Panc1 (cell line): Measurements from ENCODE around the gene VSIR. TPM values are rescaled to one million over a fixed set of nuclear protein-coding genes. Genes with fewer than 3 reads are reported as not detected.

Source experiments
- ATAC-seq: fragments of 200-7000 bp; cut with Tn5 transposase; 2 replicates; pipeline ENCODE4 v1.9.1; 2020; ENCODE audit warnings: mild to moderate bottlenecking, moderate library complexity
- BruUV-seq: library from RNA; stranded (reverse); fragments of 400-500 nt; replicated peaks from 2 replicates; lab custom pipeline; 2021; lab: Mats Ljungman, UMichigan
- CTCF ChIA-PET: fragments of 300-600 bp; sonication (Branson Sonifier 250); formaldehyde crosslinking; loops from one replicate; lab custom pipeline; 2022; ENCODE audit warnings: antibody characterized with exemption; lab: Charles Lee
- POLR2A ChIA-PET: fragments of 300-600 bp; sonication (Branson Sonifier 250); formaldehyde crosslinking; loops from one replicate; lab custom pipeline; 2022; ENCODE audit warnings: antibody characterized with exemption; lab: Charles Lee
- DNase-seq: peaks from one replicate; pipeline ENCODE4 v3.0.0-alpha.2; 2010; ENCODE audit warnings: low read depth, low spot score
- H3K27ac ChIP-seq: 2 replicates; pipeline ENCODE4 v1.5.1; 2011; ENCODE audit warnings: mild to moderate bottlenecking, low read length, inconsistent platforms
- H3K27me3 ChIP-seq: fragments of 200-500 bp; sonication (Bioruptor generic); 2 replicates; pipeline ENCODE4 v1.6.0; 2014; ENCODE audit warnings: low read length, inconsistent platforms; ENCODE audit not compliant: control insufficient read depth, insufficient read depth
- H3K36me3 ChIP-seq: fragments of 200-500 bp; sonication (Bioruptor generic); 2 replicates; pipeline ENCODE4 v1.5.1; 2014; ENCODE audit warnings: inconsistent platforms, mild to moderate bottlenecking, low read length, moderate library complexity; ENCODE audit not compliant: control insufficient read depth, insufficient read depth
- H3K4me1 ChIP-seq: 2 replicates; pipeline ENCODE4 v1.5.1; 2011; ENCODE audit warnings: inconsistent platforms, mild to moderate bottlenecking, low read length, moderate library complexity; ENCODE audit not compliant: control insufficient read depth, insufficient read depth
- H3K4me3 ChIP-seq, 2 experiments: 2 replicates each; pipeline ENCODE4 v1.5.1; 2011 to 2012; ENCODE audit warnings: low read depth in 2 of 2, low read length in 2 of 2, mild to moderate bottlenecking in 2 of 2, inconsistent platforms in 1 of 2, moderate library complexity in 1 of 2
- H3K9me3 ChIP-seq: fragments of 200-500 bp; sonication (Bioruptor generic); 2 replicates; pipeline ENCODE4 v1.5.1; 2014; ENCODE audit warnings: low read depth, mild to moderate bottlenecking, inconsistent platforms, low read length, moderate library complexity; ENCODE audit not compliant: control insufficient read depth, insufficient read depth
- CTCF ChIP-seq: fragments of 450-650 bp; IDR thresholded peaks from 2 replicates; pipeline ENCODE4 v1.5.1; 2017; ENCODE audit warnings: mild to moderate bottlenecking
- POLR2AphosphoS5 ChIP-seq: IDR thresholded peaks from 2 replicates; pipeline ENCODE4 v1.6.1; 2012; ENCODE audit warnings: mild to moderate bottlenecking, low read depth, low read length, moderate library complexity
- SIN3A ChIP-seq: IDR thresholded peaks from 2 replicates; pipeline ENCODE4 v1.6.1; 2012; ENCODE audit warnings: low read depth, mild to moderate bottlenecking, low read length, moderate library complexity, borderline replicate concordance; ENCODE audit not compliant: insufficient read depth
- TCF7L2 ChIP-seq: IDR thresholded peaks from 2 replicates; pipeline ENCODE4 v1.6.1; 2011; ENCODE audit warnings: mild to moderate bottlenecking, low read depth, low read length, inconsistent platforms
- in situ Hi-C: cut with HindIII; loops from 2 replicates; pipeline ENCODE4 v1.10.0; 2016; ENCODE audit warnings: low sequenced_read_pairs, low pct_unique_long_range_greater_than_20kb
- intact Hi-C: fragments of 100-400 bp; cut with micrococcal nuclease; formaldehyde crosslinking; loops from one replicate; pipeline ENCODE4 v1.10.0; 2022; ENCODE audit not compliant: unreplicated experiment
- total RNA-seq: library from RNA; stranded (reverse); gene quantifications from one replicate; pipeline ENCODE4 v1.2.1, GENCODE V29; 2021; ENCODE audit not compliant: unreplicated experiment
- TF ChIP-seq, protein P1 (sequence below), 2 experiments: IDR thresholded peaks; 2 replicates each; pipeline ENCODE4 v1.6.1; 2011 to 2012; ENCODE audit warnings: low read depth in 2 of 2, control low read depth in 1 of 2, low read length in 1 of 2, mild to moderate bottlenecking in 1 of 2, moderate library complexity in 1 of 2; ENCODE audit not compliant: insufficient read depth in 1 of 2

VSIR gene
- total RNA-seq, 1 experiment from 2014 or later = 34.9 TPM

DNA sequence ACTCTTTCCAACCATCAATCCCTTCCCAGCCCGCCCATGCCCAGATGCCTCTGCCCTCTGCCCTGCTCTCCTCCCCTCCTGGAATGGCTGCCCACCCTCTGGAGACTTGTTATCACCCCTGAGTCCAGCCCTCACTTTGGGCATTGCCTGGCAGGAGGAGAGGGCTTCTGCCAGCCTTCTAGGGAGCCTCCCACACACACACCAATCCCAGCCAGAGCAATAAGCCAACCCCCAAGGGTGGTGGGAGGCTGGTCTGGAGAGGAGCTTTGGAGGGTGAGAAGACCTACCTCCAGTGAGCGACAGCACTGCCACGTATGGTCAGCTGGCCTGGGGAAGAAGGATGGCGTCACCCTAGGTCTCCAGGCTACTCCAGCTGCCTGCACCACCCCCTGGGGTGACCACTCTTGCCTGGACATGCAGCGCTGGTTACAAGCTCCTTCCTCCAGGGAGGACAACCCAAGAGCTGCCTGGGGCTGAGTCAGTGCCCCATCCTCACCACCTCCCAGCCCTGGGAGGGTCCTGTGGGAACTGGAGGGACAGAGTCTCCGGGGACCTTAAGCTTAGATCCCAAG, 62.2 kb downstream of the VSIR start:
- TF ChIP-seq POLR2AphosphoS5 (no peak), TCF7L2 (no peak), SIN3A (no peak), CTCF (no peak)
- TF ChIP-seq, protein P1, sequence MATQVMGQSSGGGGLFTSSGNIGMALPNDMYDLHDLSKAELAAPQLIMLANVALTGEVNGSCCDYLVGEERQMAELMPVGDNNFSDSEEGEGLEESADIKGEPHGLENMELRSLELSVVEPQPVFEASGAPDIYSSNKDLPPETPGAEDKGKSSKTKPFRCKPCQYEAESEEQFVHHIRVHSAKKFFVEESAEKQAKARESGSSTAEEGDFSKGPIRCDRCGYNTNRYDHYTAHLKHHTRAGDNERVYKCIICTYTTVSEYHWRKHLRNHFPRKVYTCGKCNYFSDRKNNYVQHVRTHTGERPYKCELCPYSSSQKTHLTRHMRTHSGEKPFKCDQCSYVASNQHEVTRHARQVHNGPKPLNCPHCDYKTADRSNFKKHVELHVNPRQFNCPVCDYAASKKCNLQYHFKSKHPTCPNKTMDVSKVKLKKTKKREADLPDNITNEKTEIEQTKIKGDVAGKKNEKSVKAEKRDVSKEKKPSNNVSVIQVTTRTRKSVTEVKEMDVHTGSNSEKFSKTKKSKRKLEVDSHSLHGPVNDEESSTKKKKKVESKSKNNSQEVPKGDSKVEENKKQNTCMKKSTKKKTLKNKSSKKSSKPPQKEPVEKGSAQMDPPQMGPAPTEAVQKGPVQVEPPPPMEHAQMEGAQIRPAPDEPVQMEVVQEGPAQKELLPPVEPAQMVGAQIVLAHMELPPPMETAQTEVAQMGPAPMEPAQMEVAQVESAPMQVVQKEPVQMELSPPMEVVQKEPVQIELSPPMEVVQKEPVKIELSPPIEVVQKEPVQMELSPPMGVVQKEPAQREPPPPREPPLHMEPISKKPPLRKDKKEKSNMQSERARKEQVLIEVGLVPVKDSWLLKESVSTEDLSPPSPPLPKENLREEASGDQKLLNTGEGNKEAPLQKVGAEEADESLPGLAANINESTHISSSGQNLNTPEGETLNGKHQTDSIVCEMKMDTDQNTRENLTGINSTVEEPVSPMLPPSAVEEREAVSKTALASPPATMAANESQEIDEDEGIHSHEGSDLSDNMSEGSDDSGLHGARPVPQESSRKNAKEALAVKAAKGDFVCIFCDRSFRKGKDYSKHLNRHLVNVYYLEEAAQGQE (IDR thresholded peaks at IDR 0.05; ENCODE audit: insufficient read depth in 1 of 2, low read depth in 2 of 2, low read length in 1 of 2) = no peak
- CTCF ChIA-PET = interaction anchor here (0.6 to 0.8 kb wide), 2 partner anchors 9 to 153 kb away, joined by 5 to 15 read pairs; no protein-coding TSS in a partner anchor
- no peaks in the 10 kb centered on the region for H3K36me3 ChIP-seq
- intact Hi-C loops = no loop called here
- no peak overlapping the region for H3K27ac ChIP-seq
- no peak overlapping the region for H3K4me3 ChIP-seq
- in situ Hi-C loops = no loop called here
- no peaks in the 10 kb centered on the region for H3K27me3 ChIP-seq
- peaks cover 9% of the 10 kb centered on the region for H3K4me1 ChIP-seq
- H3K9me3 ChIP-seq = no peaks in the 10 kb centered on the region
- POLR2A ChIA-PET = interaction anchor here (0.6 kb wide), 2 partner anchors 178 to 1113 kb away, joined by 3 to 8 read pairs; no protein-coding TSS in a partner anchor
- no peak for DNase-seq
- no peak for ATAC-seq
- BruUV-seq = no TSS peak

- no peaks in the 10 kb centered on the region for H3K9me3 ChIP-seq
- ATAC-seq (no peak), DNase-seq (no peak)
- peaks cover 9% of the 10 kb centered on the region for H3K4me1 ChIP-seq
- in situ Hi-C loops (no loop called here), intact Hi-C loops (no loop called here)
- no peak overlapping the region for H3K4me3 ChIP-seq
- no peaks in the 10 kb centered on the region for H3K36me3 ChIP-seq
- no TSS peak for BruUV-seq
- TF ChIP-seq TCF7L2 = no peak
- no peak for TF ChIP-seq POLR2AphosphoS5
- no peak for TF ChIP-seq CTCF
- TF ChIP-seq, protein P1 (IDR thresholded peaks at IDR 0.05; ENCODE audit: insufficient read depth in 1 of 2, low read depth in 2 of 2, low read length in 1 of 2) = no peak
- no peak for TF ChIP-seq SIN3A
- CTCF ChIA-PET = no interaction called here
- no peak overlapping the region for H3K27ac ChIP-seq
- POLR2A ChIA-PET = no interaction called here
- no peaks in the 10 kb centered on the region for H3K27me3 ChIP-seq
Observed at GRCh38 chr10:71710519-71710918, 62.8 kb downstream of the VSIR start.
